SK-N-SH (cell line): ENCODE measurements around the gene ERVMER34-1.

Experiments
- NRF1 ChIP-seq: IDR thresholded peaks from 2 replicates; pipeline ENCODE4 v1.6.1; 2012; ENCODE audit warnings: low read depth, mild to moderate bottlenecking, low read length
- RXRA ChIP-seq: IDR thresholded peaks from 2 replicates; pipeline ENCODE4 v1.4.0; 2012; ENCODE audit warnings: low read depth, mild to moderate bottlenecking, borderline replicate concordance
- TF ChIP-seq, protein P1 (sequence below): fragments of 200-600 bp; sonication (generic); IDR thresholded peaks from 2 replicates; pipeline ENCODE4 v1.6.1; 2017; ENCODE audit warnings: antibody characterized with exemption, mild to moderate bottlenecking, moderate library complexity
- TF ChIP-seq, protein P2 (sequence below): fragments of 150-350 bp; IDR thresholded peaks from 2 replicates; pipeline ENCODE4 v1.6.1; 2016; ENCODE audit warnings: mild to moderate bottlenecking, low read depth, low read length

DNA sequence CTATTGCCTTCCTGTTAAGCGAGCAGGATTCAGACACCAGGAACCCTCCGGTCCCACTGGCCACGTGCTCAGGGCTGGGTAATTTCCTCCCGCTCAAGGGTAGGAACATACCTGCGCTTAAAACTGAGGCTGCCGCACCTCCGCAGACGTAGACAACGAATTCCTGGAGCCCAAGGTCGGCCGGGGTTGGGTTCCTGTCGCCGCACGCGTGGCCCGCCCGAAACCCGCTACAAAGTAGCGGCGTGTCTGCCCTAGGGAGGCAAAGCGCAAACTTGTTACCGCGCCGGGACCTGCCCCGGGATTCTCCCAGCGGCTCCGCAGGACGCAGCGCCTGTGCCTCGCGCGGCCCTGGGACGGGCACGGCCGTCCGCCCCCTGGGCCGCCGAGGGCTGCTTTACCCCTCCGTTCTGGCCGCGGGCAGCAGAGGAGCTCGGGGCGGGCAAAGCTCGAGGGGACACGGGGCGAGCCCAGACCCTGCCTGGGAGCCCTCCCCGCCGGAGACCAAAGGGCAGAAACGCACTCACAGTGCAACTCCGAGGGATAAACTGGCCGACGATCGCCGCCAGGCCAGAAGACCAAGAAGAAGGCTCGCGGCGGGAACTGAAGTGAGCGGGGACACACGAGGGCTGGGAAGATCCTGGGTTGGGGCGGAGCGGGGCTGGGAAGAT lies at the start of gene ERVMER34-1:
- no peak for TF ChIP-seq NRF1
- TF ChIP-seq, protein P1, sequence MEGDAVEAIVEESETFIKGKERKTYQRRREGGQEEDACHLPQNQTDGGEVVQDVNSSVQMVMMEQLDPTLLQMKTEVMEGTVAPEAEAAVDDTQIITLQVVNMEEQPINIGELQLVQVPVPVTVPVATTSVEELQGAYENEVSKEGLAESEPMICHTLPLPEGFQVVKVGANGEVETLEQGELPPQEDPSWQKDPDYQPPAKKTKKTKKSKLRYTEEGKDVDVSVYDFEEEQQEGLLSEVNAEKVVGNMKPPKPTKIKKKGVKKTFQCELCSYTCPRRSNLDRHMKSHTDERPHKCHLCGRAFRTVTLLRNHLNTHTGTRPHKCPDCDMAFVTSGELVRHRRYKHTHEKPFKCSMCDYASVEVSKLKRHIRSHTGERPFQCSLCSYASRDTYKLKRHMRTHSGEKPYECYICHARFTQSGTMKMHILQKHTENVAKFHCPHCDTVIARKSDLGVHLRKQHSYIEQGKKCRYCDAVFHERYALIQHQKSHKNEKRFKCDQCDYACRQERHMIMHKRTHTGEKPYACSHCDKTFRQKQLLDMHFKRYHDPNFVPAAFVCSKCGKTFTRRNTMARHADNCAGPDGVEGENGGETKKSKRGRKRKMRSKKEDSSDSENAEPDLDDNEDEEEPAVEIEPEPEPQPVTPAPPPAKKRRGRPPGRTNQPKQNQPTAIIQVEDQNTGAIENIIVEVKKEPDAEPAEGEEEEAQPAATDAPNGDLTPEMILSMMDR = no peak
- TF ChIP-seq RXRA = no peak
- TF ChIP-seq, protein P2, sequence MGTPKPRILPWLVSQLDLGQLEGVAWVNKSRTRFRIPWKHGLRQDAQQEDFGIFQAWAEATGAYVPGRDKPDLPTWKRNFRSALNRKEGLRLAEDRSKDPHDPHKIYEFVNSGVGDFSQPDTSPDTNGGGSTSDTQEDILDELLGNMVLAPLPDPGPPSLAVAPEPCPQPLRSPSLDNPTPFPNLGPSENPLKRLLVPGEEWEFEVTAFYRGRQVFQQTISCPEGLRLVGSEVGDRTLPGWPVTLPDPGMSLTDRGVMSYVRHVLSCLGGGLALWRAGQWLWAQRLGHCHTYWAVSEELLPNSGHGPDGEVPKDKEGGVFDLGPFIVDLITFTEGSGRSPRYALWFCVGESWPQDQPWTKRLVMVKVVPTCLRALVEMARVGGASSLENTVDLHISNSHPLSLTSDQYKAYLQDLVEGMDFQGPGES = no peak
